EL (cell line): ENCODE results near the gene DENND5A.
"Not testable (repeated sequence)": the region's sequence is repeated elsewhere in the genome, so short reads cannot be mapped to it uniquely, and the experiment has no call there.

ENCODE experiments used
- DNase-seq: peaks from one replicate; pipeline ENCODE4 v3.0.0-alpha.2; 2016

Gene DENND5A

DNA sequence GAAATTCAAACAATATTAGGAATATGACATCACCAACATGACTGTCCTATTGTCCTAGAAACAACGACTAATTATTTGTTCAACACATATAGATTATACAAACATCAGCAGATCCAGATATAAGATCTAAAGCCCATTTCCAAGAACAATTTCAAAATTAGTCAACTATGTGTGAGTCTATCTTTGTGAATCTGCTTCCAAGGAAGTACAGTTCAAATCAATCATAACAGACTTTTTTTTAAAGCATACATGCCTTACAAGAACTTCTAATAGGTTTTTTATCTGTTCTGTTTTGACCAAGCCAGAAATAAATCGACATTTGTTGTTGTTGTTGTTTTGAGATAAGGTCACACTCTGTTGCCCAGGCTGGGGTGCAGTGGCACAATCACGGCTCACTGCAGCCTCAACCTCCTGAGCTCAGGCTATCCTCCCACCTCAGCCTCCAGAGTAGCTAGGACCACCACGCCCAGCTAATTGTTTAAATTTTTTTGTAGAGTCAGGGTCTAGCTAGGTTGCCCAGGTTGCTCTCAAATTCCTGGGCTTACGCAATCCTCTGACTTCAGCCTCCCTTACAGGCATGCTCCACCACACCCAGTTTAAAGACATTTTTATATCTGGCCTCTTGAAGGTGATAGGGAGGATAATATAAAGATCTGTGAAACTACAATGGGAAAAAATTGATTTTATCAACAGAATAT lies 54.8 kb downstream of the DENND5A start:
- DNase-seq = peak; percentile 24

DNA sequence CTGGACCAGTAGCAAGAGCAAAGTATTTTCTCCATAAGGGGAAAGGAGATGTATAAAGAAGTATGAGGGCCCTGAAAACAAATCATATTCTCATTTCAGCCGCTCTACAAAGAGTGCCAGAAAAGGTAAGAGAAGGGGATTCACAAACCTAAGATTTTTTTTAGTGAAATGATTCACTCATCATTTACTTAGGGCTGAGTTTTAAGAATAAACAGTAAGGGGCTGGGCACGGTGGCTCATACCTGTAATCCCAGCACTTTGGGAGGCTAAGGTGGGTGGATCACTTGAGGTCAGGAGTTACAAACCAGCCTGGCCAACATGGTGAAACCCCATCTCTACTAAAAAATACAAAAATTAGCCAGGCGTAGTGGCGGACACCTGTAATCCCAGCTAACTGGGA lies 55.5 kb downstream of the DENND5A start:
- DNase-seq = not testable (repeated sequence)

DNA sequence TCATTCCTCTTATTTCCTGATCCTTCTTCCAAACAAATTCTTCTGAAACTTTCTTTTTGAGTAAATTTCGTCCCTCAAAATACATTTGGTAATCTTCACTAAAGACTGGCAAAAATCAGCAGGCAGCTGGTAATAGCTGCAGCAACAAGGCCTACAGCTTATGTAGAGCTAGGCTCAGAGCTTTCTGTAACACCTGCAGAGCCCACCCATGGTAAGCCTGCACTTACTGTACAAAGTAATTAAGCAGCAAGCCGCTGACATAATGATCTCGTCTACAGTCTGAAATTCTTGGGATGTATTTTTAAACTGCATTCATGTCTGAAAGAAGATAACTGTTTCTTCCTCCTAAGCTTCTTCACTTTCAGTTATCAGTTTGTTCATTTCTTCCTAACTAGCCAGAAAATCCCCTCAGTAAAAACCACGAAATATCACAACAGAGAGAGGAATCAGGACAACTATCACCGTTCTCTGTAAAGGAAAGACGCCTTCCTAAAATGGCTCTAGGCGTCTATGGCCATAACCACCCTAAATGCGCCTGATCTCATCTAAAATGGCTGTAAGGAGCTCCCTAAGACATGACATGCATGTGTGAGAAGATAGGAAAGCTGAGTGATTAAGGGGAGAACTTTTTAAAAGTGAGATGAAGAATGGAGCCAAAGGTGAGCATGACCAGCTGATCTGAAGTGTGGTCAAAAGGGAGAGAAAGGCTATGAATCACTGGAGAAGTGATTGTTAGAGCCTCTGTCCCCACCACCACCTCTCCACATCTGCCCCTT lies 56.2 kb downstream of the DENND5A start:
- DNase-seq = no peak

DNA sequence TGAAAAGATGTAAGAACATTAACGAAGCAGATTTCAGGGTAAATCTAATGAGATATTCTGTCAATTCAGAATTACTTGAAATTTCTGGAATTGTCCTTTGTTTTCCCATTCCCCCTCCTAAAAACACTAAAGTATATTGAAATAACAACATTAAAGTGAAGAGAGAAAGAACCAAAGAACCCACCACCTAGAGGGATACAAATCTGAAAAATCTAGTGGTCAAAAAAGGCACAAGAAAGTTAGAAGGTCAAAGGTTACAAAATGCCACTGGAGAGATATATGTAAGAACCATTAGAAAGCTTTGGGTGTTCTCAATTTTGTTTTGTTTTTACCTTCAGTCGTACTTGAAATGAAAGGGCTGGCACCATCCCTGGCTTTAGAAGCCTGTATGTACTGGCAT lies 57.9 kb downstream of the DENND5A start:
- DNase-seq = no peak

DNA sequence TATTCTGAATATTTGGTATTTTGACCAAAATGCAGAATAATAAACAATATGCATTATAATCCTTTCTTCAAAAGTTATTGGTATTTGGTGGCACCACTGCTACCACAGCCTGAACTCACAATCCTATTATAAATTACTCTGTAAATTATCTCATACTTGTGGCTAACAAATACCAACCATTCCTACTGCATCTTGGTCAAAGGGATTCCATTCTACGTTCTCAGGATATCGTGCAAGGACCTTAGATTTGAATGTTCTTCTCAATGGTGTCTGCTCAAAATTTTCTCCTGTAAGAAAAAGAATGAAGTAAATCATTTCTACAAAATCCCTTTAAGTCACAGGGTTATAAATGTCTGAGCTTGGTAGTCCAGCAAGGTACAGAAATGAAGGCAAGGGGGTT lies 58.7 kb downstream of the DENND5A start:
- peak; percentile 79 for DNase-seq

DNA sequence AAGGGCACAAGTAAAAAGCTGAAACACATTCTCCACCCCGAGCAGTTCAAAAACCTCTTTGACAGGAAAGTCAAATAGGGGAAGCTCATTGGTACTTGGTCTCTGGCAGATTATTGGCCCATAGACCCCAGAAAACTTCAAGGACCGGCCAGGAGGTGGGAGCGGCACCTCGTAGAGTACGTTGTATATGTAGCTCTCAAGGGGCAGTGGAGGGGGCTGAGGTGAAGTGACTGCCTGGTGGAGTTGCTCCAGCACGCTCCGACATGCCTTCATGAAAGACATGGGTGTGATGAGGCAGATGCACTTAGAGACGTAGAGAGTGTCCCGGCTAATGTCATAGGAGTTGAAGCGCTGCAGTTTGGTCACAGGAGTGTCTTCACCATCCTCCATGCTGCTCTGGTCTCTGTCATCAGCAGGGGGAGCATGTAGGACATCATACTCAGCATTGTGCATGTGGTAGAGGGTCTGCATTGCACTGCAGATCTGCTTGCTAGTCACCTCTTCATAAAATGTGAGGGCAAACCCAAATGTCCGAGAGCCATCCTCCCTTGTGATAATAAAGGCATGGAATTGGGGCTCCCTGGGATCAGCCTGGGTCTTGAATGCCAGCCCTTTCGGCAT lies 61.3 kb downstream of the DENND5A start:
- no peak for DNase-seq

DNA sequence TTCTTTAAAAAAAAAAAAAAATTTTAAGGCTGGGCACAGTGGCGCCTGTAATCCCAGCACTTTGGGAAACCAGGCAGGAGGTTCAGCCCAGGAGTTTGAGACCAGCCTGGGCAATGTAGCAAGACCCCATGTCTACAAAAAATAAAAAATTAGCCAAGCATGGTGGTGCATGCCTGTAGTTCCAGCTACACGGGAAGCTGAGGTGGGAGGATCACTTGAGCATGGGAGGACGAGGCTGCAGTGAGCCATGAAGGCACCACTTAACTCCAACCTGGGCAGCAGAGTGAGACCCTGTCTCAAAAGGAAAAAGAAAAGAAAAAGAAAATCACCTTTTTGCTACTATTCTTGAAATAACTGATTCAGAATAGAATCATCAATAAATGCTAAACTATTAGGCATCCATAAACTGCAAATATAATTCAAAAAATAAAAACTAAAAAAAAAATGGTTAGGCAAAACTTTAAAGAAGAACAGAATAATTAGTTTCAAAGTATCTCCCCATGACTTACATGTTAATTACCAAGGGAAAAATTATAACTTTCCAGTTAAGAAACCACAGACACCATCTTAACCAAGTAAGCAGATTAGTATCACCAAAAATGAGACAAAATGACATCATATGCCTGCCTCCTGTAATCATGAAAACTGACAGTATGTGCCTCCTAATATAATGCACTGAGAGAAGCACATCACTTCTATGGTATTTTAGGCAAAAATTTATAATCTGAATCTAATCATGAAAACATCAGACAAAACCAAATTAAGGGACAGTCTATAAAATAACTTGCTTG lies 63.6 kb downstream of the DENND5A start:
- DNase-seq = no peak

DNA sequence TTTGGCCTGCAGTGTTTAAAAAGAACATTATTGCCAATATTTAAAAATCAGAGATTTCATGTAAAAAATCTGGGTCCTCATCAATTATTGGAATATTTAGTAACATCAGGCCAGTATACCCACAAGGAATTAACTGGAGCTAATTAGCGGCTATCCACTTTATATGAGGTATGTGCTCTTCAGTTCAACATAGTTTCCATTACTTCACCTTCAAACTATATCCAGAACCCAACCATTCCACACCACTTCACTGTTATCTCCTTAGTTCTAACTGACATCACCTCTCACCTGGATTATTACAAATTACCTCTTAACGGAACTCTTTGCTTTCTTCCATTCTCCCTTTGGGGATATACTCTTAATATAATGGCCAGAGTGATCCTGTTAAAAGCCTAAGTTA lies 64.7 kb downstream of the DENND5A start:
- no peak for DNase-seq

DNA sequence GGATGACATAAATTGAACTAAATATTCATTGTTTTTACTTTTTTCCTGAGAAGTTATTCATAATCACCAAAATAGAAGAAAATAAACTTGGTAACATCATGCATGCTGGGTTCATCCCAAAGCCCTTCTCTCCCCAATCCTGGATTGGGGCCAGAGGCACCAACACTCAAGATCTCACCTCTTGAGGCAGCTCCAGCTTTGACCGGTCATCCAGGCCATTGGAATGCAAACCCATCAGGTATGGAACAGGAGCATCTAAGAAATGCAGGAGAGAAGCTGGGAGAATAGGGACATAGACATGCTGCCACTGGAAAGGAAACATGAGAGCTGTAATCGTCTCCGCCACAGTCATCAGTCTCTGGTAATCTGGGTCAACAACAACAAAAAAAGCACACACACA lies 71.8 kb downstream of the DENND5A start:
- DNase-seq = no peak

DNA sequence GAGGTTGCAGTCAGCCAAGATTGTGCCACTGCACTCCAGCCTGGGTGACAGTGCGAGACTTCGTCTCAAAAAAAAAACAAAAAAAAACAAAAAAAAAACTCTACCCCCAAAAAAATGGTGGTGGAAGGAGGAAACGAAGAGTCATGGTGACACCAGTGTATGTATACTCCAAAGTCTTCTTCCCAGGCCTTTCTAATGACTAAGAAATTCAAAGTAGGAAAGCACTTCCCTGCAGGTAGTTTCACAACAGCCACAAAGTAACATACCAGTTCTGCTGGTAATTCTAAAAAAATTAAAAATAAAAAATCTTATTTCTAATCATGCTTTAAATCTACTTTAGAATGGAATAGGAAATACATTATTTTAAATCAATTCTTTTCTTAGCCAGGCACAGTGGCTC lies 72.6 kb downstream of the DENND5A start:
- DNase-seq = no peak

DNA sequence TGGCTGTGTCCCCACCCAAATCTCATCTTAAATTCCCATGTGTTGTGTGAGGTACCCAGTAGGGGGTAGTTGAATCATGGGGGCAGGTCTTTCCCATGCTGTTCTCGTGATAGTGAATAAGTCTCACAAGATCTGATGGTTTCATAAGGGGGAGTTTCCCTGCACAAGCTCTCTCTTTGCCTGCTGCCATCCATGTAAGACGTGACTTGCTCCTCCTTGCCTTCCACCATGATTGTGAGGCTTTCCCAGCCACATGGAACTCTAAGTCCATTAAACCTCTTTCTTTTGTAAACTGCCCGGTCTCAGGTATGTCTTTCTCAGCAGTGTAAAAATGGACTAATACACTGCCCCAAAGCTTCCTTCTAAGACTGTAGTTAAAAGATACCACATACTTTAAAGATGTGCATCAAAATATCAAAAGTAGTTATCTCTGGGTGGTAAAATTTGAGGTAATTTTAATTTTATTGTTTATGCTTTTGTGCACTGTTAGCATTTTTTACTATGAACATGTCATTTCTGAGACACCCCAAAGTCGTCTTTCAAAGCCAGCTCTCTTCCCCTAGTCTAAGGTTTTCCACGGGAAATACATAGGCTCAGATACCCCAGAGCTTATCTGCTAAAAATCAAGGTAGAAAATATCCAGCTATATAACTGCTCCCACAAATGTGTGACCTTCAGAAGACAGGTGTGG lies 74.7 kb downstream of the DENND5A start:
- not testable (repeated sequence) for DNase-seq

DNA sequence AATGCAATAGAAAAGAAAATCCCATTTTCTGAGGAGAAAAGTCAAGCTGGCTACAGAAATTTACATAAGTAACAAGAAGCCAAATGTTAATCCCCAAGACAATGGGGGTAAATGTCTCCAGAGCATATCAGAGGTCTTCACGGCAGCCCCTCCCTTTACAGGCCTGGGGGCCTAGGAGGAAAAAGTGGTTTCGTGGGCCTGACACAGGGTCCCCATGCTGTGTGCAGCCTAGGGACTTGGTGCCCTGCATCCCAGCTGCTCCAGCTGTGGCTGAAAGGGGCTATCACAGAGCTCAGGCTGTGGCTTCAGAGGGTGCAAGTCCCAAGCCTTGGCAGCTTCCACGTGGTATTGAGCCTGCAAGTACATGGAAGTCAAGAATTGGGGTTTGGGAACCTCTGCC lies 76.3 kb downstream of the DENND5A start:
- not testable (repeated sequence) for DNase-seq

DNA sequence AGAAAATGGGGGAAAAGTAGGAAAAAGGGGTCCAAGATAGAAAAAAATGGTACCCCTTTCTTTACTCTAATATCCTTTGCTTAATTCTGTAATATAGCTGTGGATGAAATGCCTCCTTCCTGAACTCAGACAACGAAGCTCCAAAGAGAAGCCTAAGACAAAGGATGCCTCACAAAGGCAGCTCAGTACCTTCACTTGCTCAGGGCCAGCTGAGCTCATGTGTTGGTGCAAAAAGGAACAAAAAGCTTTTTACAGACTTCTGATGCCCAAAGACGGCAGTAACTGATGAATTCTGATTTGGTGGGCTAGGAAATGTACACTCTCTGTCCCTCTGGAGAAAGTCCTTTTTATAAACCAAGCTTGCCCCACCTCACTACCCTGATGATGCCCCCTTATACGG lies 77.5 kb downstream of the DENND5A start:
- no peak for DNase-seq

DNA sequence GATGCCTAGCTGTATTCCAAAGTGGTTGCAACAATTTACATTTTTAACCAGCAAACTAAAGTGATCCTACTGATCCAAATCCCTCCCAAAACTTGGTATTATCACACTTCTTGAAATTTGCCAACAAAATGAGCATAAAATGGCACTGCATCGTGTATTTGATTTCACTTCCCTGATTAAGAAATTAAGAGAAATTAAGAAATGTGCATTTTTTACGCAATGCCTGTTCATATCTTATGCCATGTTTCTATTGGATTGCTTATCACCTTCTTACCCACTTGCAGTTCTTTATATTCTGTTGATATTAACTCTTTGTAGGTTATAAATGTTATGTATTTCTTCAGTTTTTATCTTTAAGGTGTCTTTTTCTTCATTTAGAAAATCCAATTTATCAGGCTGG lies 80.6 kb downstream of the DENND5A start:
- DNase-seq = no peak

DNA sequence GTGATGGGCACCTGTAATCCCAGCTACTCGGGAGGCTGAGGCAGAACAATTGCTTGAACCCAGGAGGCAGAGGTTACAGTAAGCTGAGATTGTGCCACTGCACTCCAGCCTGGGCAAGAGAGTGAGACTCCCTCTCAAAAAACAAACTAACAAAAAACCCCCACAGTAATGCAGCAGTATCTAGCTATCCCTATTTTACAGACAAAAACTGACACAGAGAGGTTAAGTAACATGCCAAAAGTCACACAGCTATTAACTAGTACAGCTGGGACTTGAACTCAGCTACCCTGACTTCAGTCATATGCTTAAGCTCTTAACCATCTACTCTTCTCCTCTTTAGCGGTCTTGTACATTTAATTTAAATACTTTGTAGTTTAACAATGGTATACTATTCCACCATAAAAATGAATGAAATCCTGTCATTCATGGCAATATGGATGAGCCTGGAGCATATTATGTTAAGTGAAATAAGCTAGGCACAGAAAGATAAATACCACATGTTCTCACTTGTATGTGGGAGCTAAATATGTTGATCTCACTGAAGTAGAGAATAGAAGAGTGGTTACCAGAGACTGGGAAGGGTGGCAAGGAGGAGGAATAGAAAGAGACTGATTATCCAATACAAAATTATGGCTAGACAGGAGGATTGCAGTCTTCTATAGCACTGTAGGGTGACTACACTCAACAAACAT lies 82.8 kb downstream of the DENND5A start:
- DNase-seq = no peak

DNA sequence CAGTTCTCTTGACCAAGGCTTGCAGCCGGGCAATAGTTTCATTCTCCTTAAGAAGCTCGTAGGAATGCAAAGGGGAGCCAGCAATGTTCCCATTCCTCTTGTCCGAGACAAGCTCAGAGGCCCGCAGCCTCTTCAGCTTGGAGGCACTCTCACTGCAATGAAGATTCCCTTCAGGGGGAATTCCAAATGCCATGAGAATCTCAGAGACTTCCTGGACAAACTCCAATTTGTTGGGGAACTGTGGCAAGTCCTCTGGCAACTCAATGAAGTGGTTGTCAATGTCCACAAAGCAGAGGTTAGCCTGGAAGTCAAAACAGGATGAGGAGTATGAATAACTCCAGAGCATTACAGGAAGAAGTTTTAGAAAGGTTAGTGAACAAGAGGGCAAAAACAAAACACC lies 84.4 kb downstream of the DENND5A start:
- peak; percentile 82 for DNase-seq

DNA sequence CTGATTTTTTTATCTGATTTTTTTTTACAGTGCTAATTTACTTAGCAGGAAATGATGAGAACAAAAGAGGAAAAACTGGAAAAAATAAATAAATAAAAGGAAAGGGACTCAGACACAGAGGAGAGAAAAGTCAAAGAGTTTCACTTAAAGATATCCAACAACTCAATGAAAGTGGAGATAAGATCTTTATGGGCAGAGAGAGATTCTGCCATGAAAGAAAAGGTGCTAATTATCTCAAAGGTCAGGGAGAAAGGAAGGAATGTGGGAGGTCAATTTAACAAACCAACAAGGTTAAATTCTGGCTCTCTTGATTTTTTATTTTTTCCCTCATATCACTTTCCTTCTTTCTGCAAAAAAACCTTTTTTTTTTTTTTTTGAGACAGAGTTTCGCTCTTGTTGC lies 86.0 kb downstream of the DENND5A start:
- no peak for DNase-seq

DNA sequence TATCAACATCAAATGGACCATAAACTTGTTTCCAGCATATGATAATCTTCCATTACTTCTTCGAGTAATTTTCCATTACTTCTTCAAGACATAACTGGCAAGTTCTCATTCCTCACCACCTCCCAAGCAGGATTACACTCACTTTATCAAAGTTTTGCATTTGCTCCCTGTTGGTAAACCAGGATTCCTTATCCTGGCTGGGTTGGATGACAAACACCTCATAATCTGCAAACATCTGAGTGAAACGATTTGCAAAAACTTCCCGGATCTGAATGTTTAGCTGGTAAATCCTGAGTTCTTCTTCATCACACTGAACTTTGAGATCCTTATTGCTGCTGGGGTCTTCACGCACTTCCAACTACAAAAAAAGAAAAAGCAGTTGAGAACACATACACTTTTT lies 86.4 kb downstream of the DENND5A start:
- no peak for DNase-seq

DNA sequence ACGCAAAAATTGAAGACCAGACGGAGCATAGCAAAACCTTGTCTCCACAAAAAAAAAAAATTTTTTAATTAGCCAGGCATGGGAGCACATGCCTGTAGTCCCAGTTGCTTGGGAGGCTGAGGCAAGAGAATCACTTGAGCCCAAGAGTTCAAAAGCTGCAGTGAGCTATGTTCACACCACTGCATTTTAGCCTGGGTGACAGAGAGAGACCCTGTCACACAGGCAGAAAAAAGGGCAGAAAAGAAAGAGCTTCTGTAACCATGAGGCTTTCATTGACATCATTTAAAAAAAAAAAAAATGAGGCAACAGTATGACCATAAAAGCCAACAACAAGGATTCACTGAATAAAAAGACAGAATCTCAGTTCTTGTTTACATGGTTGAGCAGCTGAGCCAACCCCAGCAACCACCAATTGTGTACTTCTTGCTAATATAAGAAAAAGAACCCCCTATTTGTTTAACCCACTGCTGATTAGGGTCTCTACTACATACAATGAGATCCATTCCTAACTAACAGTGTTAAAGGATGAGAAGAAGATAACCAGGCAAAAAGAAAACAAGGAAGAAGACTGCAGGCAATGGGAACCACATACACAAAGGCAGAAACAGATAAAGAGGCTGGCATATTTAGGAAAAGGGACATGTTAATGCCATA lies 87.6 kb downstream of the DENND5A start:
- DNase-seq = no peak

DNA sequence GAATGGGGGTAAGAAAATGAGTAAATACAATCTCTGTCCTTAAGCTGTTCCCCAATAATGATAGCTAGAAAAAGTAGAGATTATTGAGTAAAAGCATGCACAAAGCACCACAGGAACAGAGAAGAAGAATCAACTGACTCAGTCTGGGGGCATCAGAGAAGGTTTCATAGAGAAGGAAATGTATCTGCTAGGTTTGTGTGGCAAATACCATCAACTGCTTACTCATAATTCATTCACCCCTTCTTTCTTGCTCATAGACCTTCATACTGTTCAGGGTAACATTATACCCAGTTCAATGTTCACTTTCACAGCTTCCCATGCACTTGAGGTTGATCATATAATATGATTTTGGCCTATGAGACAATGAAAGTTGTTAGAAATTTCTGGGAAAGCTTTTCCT lies 88.6 kb downstream of the DENND5A start:
- DNase-seq = peak; percentile 22

DNA sequence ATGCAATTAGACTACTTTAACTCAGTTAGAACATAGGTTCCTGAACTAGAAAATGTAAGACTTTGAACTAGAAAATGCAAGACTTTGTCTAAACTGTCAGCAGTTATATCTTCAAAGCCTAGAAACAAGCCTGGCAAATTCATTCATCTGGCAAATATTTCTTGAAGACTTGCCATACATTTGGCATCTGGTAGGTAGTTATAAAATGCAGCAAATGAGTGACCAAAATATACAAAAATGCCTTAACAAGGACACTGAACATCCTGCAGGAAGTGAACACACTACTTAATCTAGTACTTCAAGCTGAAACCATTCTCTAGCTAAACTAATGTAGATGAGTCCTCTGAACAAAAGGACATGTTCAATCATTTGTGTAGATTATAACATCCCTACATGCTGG lies 89.0 kb downstream of the DENND5A start:
- peak; percentile 18 for DNase-seq

DNA sequence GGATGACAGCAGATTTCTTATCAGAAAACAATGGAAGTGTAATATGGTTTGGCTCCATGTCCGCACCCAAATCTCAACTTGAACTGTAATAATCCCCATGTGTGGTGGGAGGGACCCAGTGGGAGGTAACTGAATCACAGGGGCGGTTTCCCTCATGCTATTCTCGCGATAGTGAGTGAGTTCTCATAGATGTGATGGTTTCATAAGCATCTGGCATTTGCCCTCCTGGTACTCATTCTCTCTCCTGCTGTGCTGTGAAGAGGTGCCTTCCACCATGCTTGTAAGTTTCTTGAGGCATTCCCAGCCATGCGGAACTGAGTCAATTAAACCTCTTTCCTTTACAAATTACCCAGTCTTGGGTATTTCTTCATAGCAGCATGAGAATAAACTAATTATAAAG lies 92.8 kb downstream of the DENND5A start:
- DNase-seq = peak; percentile 2
